ENCODE measurements around the gene DIS3L2. TPM values are rescaled to one million over a fixed set of nuclear protein-coding genes. Genes with fewer than 3 reads are reported as not detected.
A peak's percentile ranks its signal among the peaks of the same experiment; 100 is the strongest.
"Not testable (repeated sequence)": the region's sequence is repeated elsewhere in the genome, so short reads cannot be mapped to it uniquely, and the experiment has no call there.

The DIS3L2 gene
- polyA plus RNA-seq, 5 donors, result 32.6 to 40.9 (median 33.1) TPM

- DNase-seq, result no peak
Observed at GRCh38 chr2:232293191-232293590, 331.7 kb downstream of the DIS3L2 start.

- DNase-seq, result no peak
Observed at GRCh38 chr2:232295971-232296370, 334.5 kb downstream of the DIS3L2 start.

GRCh38 chr2:232296776-232297525 lies 335.4 kb downstream of the DIS3L2 start:
- DNase-seq, result peak; percentile 29 to 47

- DNase-seq, result no peak
Observed at GRCh38 chr2:232299084-232299483, 337.6 kb downstream of the DIS3L2 start.

- DNase-seq, result no peak
Observed at GRCh38 chr2:232299927-232300674, 338.6 kb downstream of the DIS3L2 start.

GRCh38 chr2:232300894-232301387 lies 339.4 kb downstream of the DIS3L2 start:
- DNase-seq, result no peak

- DNase-seq, result no peak
Observed at GRCh38 chr2:232304236-232304635, 342.7 kb downstream of the DIS3L2 start.

- no peak for DNase-seq
Observed at GRCh38 chr2:232306741-232307305, 345.3 kb downstream of the DIS3L2 start.

GRCh38 chr2:232307854-232308253 lies 346.3 kb downstream of the DIS3L2 start:
- no peak for DNase-seq

GRCh38 chr2:232308986-232309385 lies 347.5 kb downstream of the DIS3L2 start:
- no peak for DNase-seq

GRCh38 chr2:232309592-232309991 lies 348.1 kb downstream of the DIS3L2 start:
- DNase-seq, result no peak

GRCh38 chr2:232310121-232310520 lies 348.6 kb downstream of the DIS3L2 start:
- DNase-seq, result no peak

GRCh38 chr2:232310696-232311095 lies 349.2 kb downstream of the DIS3L2 start:
- no peak for DNase-seq

GRCh38 chr2:232313645-232314044 lies 352.1 kb downstream of the DIS3L2 start:
- not testable (repeated sequence) for DNase-seq

GRCh38 chr2:232315049-232315922 lies 353.8 kb downstream of the DIS3L2 start:
- no peak for DNase-seq

- no peak for DNase-seq
Observed at GRCh38 chr2:232315923-232316299, 354.4 kb downstream of the DIS3L2 start.

GRCh38 chr2:232316461-232317330 lies 355.2 kb downstream of the DIS3L2 start:
- DNase-seq, result no peak

GRCh38 chr2:232318169-232318855 lies 356.8 kb downstream of the DIS3L2 start:
- no peak for DNase-seq

GRCh38 chr2:232319067-232319802 lies 357.7 kb downstream of the DIS3L2 start:
- no peak for DNase-seq

Measured in right lung (tissue), 5 donors.